NCI-H1105 treated with DMSO at 0.1 percent for 48 hours (cell line): ENCODE results near the gene CMTM2.
"Not testable (repeated sequence)": the region's sequence is repeated elsewhere in the genome, so short reads cannot be mapped to it uniquely, and the experiment has no call there.

Experiments
- DNase-seq: peaks from one replicate; lab custom pipeline; 2025; lab: John Stamatoyannopoulos, UW

Gene CMTM2

GRCh38 chr16:66605979-66606751 is 26.9 kb downstream of the CMTM2 start:
- no peak for DNase-seq

- peak; percentile 54 for DNase-seq
These were observed 29.2 kb downstream of the CMTM2 start for GRCh38 chr16:66608241-66609138.

- DNase-seq, result no peak
These were observed 29.9 kb downstream of the CMTM2 start for GRCh38 chr16:66609139-66609510.

GRCh38 chr16:66610111-66610820 is 31.0 kb downstream of the CMTM2 start:
- no peak for DNase-seq

- DNase-seq, result not testable (repeated sequence)
These were observed 32.6 kb downstream of the CMTM2 start for GRCh38 chr16:66611911-66612310.

GRCh38 chr16:66612422-66612821 is 33.2 kb downstream of the CMTM2 start:
- no peak for DNase-seq

GRCh38 chr16:66614161-66614802 is 35.0 kb downstream of the CMTM2 start:
- DNase-seq, result no peak

GRCh38 chr16:66616169-66616568 is 36.9 kb downstream of the CMTM2 start:
- DNase-seq, result no peak

- no peak for DNase-seq
These were observed 37.3 kb downstream of the CMTM2 start for GRCh38 chr16:66616592-66616991.

GRCh38 chr16:66617010-66617434 is 37.8 kb downstream of the CMTM2 start:
- DNase-seq, result no peak

GRCh38 chr16:66617728-66618127 is 38.5 kb downstream of the CMTM2 start:
- DNase-seq, result no peak

GRCh38 chr16:66618588-66619375 is 39.5 kb downstream of the CMTM2 start:
- DNase-seq, result no peak

- no peak for DNase-seq
These were observed 40.5 kb downstream of the CMTM2 start for GRCh38 chr16:66619534-66620428.

GRCh38 chr16:66620429-66620795 is 41.1 kb downstream of the CMTM2 start:
- no peak for DNase-seq

GRCh38 chr16:66621973-66622372 is 42.7 kb downstream of the CMTM2 start:
- DNase-seq, result no peak

- DNase-seq, result no peak
These were observed 43.6 kb downstream of the CMTM2 start for GRCh38 chr16:66622863-66623262.

GRCh38 chr16:66623755-66624154 is 44.5 kb downstream of the CMTM2 start:
- DNase-seq, result no peak

GRCh38 chr16:66627611-66628378 is 48.5 kb downstream of the CMTM2 start:
- DNase-seq, result not testable (repeated sequence)

- no peak for DNase-seq
These were observed 50.6 kb downstream of the CMTM2 start for GRCh38 chr16:66629856-66630255.
